Thyroid gland (tissue), 4 donors: ENCODE data around the gene ITGB4.

Experiments used
- POLR2A ChIP-seq, 2 donors: fragments of 450-650 bp; IDR thresholded peaks; one replicate each; pipeline ENCODE4 v1.6.1; 2017; ENCODE audit warnings: antibody characterized with exemption in 2 of 2, mild to moderate bottlenecking in 2 of 2, moderate library complexity in 1 of 2
- TF ChIP-seq, protein P1 (sequence below), 6 experiments: fragments of 200-600 bp in 3 of 6; fragments of 450-650 bp in 3 of 6; sonication (generic) in 3 of 6; IDR thresholded peaks; one replicate each; pipeline ENCODE4 v1.5.1; 2016 to 2019; ENCODE audit warnings: antibody characterized with exemption in 6 of 6, mild to moderate bottlenecking in 2 of 6, inconsistent platforms in 1 of 6, moderate library complexity in 1 of 6

- TF ChIP-seq, protein P1, sequence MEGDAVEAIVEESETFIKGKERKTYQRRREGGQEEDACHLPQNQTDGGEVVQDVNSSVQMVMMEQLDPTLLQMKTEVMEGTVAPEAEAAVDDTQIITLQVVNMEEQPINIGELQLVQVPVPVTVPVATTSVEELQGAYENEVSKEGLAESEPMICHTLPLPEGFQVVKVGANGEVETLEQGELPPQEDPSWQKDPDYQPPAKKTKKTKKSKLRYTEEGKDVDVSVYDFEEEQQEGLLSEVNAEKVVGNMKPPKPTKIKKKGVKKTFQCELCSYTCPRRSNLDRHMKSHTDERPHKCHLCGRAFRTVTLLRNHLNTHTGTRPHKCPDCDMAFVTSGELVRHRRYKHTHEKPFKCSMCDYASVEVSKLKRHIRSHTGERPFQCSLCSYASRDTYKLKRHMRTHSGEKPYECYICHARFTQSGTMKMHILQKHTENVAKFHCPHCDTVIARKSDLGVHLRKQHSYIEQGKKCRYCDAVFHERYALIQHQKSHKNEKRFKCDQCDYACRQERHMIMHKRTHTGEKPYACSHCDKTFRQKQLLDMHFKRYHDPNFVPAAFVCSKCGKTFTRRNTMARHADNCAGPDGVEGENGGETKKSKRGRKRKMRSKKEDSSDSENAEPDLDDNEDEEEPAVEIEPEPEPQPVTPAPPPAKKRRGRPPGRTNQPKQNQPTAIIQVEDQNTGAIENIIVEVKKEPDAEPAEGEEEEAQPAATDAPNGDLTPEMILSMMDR (IDR thresholded peaks at IDR 0.05) = no peak
- TF ChIP-seq POLR2A (IDR thresholded peaks at IDR 0.05) = no peak
These were observed 278 bp downstream of the ITGB4 start for GRCh38 chr17:75721463-75722011.
